Neutrophil (primary cell): ENCODE results near the gene PDCD2.

Source experiments
- H3K27ac ChIP-seq: fragments of 200-600 bp; sonication (generic); 2 replicates; pipeline ENCODE4 v1.5.1; 2016; ENCODE audit warnings: mild to moderate bottlenecking, moderate library complexity
- H3K27me3 ChIP-seq: fragments of 200-600 bp; sonication (generic); 2 replicates; pipeline ENCODE4 v1.6.0; 2016; ENCODE audit warnings: mild to moderate bottlenecking
- H3K36me3 ChIP-seq: fragments of 200-600 bp; sonication (generic); 2 replicates; pipeline ENCODE4 v1.5.1; 2017
- H3K4me1 ChIP-seq, 2 experiments: fragments of 200-600 bp in 1 of 2; sonication (generic) in 1 of 2; 1 replicate in 1 of 2; 2 replicates in 1 of 2; pipeline versions ENCODE4 v1.5.1 to v1.6.1; 2013 to 2016; ENCODE audit warnings: low read depth in 1 of 2, low read length in 1 of 2, mild to moderate bottlenecking in 1 of 2, moderate library complexity in 1 of 2; ENCODE audit not compliant: control insufficient read depth in 1 of 2, insufficient read depth in 1 of 2
- H3K4me3 ChIP-seq, 2 experiments: fragments of 200-600 bp in 1 of 2; sonication (generic) in 1 of 2; 1 replicate in 1 of 2; 2 replicates in 1 of 2; pipeline ENCODE4 v1.5.1; 2013 to 2016; ENCODE audit warnings: low read depth in 1 of 2, low read length in 1 of 2, mild to moderate bottlenecking in 1 of 2, moderate library complexity in 1 of 2
- H3K9me3 ChIP-seq: fragments of 200-600 bp; sonication (generic); 2 replicates; pipeline ENCODE4 v1.5.1; 2016
- TF ChIP-seq, protein P1 (sequence below): fragments of 200-600 bp; sonication (generic); IDR thresholded peaks from 2 replicates; pipeline ENCODE4 v1.5.1; 2016; ENCODE audit warnings: antibody characterized with exemption

PDCD2 gene

DNA sequence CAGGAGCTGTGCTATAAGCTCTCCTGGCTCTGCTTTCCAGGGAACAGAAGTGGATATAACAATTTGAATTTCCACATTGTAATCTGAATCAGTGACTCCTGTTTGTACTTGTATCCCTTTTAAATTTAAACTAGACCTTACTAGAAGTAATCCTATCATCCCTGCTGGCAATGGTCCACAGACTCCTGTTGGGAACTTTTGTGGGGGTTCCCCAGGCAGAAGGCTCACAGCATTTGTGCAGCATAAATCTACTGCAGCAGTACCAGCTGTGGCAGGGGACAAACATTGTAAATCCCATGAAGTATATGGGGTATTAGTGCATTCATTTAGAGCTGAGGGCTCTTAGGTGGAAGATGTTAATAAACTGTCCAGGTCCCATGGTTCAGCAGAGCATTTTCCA is 12.0 kb upstream of the PDCD2 start:
- Histone ChIP-seq H3K27me3 (peaks cover 24% of the 10 kb centered on the region), H3K36me3 (no peaks in the 10 kb centered on the region), H3K9me3 (no peaks in the 10 kb centered on the region), H3K4me3 (no peak overlapping the region), H3K27ac (no peak overlapping the region), H3K4me1 (no peaks in the 10 kb centered on the region)
- TF ChIP-seq, protein P1, sequence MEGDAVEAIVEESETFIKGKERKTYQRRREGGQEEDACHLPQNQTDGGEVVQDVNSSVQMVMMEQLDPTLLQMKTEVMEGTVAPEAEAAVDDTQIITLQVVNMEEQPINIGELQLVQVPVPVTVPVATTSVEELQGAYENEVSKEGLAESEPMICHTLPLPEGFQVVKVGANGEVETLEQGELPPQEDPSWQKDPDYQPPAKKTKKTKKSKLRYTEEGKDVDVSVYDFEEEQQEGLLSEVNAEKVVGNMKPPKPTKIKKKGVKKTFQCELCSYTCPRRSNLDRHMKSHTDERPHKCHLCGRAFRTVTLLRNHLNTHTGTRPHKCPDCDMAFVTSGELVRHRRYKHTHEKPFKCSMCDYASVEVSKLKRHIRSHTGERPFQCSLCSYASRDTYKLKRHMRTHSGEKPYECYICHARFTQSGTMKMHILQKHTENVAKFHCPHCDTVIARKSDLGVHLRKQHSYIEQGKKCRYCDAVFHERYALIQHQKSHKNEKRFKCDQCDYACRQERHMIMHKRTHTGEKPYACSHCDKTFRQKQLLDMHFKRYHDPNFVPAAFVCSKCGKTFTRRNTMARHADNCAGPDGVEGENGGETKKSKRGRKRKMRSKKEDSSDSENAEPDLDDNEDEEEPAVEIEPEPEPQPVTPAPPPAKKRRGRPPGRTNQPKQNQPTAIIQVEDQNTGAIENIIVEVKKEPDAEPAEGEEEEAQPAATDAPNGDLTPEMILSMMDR: no peak

DNA sequence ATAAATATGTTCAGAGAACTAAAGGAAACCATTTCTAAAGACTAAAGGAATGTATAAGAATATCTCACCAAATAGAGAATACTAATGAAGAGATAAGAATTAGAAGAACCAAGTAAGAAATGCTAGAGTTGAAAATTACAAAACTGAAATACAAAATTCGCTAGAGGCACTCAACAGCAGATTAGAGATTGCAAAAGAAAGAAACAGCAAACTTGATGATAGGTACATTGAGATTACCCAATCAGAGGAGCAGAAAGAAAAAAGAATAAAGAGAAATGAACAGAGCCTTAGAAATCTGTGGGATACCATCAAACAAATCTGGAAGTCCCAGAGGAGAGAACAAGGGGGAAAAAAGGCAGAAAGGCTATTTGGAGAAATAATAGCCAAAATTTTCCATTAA is 6.3 kb upstream of the PDCD2 start:
- no peak overlapping the region for H3K4me3 ChIP-seq
- TF ChIP-seq, protein P1: no peak
- H3K27me3 ChIP-seq: peaks cover 27% of the 10 kb centered on the region
- no peaks in the 10 kb centered on the region for H3K36me3 ChIP-seq
- no peak overlapping the region for H3K27ac ChIP-seq
- H3K9me3 ChIP-seq: no peaks in the 10 kb centered on the region
- H3K4me1 ChIP-seq: no peaks in the 10 kb centered on the region

DNA sequence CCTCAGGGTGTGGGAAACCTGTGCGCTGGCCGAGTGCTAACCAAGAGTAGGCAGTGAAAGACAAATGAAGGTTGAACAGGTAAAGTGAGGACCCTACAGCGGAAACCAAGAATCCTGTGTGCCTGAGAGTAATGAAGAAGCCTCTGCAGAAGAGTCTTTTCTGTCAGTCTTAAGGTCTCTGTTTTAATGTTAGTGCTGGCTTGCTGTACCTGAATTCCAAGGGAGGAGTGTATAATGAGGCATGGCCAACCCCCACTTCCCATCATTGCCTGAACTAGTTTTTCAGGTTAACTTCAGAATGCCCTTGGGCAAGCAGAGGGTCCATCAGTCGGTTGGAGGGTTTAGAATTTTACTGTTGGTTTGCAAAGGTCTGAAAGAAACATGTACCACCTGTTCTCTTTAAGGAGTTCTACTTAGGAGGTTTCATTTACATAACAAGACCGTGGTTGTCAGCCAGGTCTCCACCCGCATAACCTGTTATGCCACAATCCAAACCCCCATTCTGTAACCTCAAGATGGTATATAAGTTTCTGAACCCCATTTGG is 589 bp upstream of the PDCD2 start:
- TF ChIP-seq, protein P1: no peak
- peaks cover 18 to 19% of the 10 kb centered on the region in 2 experiments for H3K4me1 ChIP-seq
- H3K4me3 ChIP-seq: peak overlapping the region; percentile 82 to 89
- H3K9me3 ChIP-seq: no peaks in the 10 kb centered on the region
- peak overlapping the region; percentile 90 for H3K27ac ChIP-seq
- H3K27me3 ChIP-seq: peaks cover 9% of the 10 kb centered on the region
- H3K36me3 ChIP-seq: peaks cover 29% of the 10 kb centered on the region

DNA sequence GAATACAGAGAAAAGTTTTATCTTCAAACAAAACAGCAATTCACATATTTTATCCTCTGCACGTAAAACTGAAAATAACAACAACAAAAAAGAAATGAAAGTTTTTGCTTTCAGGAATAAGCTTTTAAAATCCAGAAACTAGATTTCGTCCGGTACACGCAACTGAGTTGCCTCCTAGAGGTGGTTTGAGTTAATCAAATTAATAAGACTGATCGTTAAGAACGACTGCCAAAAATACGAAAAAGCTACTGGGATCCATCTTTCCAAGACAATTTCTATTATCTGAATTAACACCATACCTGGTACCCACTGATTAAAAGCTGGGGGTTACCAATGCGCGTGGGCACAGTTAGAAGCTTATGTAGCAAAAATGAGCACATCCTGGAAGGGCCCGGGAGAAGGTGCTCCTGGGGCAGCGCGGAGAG is 669 bp downstream of the PDCD2 start:
- Histone ChIP-seq H3K27ac (peak overlapping the region; percentile 90), H3K4me3 (peak overlapping the region; percentile 82 to 89), H3K9me3 (no peaks in the 10 kb centered on the region), H3K36me3 (peaks cover 41% of the 10 kb centered on the region), H3K27me3 (peaks cover 9% of the 10 kb centered on the region), H3K4me1 (peaks cover 18 to 19% of the 10 kb centered on the region in 2 experiments)
- TF ChIP-seq, protein P1: no peak

DNA sequence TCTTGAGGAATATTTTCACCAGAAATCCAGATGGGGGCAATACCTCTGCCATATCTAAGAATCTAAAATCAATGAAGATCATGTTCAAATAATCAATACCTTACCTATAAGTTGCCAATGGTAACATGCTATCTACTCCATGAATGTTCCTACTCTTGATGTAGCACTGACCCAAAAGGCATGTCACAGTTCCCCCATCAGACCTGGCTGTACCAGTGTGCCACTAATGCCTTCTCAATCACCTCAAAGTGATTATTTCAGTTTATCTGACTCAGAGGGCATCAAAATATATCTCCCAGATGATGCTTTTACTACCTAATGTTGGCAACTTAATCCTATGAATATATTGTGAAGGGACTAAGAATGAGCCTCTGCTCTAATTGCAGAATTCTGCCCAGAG is 5.5 kb downstream of the PDCD2 start:
- TF ChIP-seq, protein P1: no peak
- Histone ChIP-seq H3K4me1 (peaks cover 7 to 9% of the 10 kb centered on the region in 2 experiments), H3K36me3 (peaks cover 82% of the 10 kb centered on the region), H3K9me3 (no peaks in the 10 kb centered on the region), H3K27me3 (no peaks in the 10 kb centered on the region), H3K27ac (no peak overlapping the region), H3K4me3 (no peak overlapping the region)
